Karpas-422 (cell line): ENCODE results near the gene SCN1B. TPM values are rescaled to one million over a fixed set of nuclear protein-coding genes. Genes with fewer than 3 reads are reported as not detected.
"Not testable (repeated sequence)": the region's sequence is repeated elsewhere in the genome, so short reads cannot be mapped to it uniquely, and the experiment has no call there.

Source experiments
- DNase-seq: peaks from one replicate; pipeline ENCODE4 v3.0.0-alpha.2; 2015
- H2AFZ ChIP-seq: fragments of 200-600 bp; sonication (generic); 2 replicates; pipeline ENCODE4 v1.6.1; 2014; ENCODE audit warnings: antibody characterized with exemption, low read length, mixed read lengths
- H3K27ac ChIP-seq: fragments of 200-600 bp; sonication (generic); 2 replicates; pipeline ENCODE4 v1.5.1; 2014; ENCODE audit warnings: mild to moderate bottlenecking, low read length, moderate library complexity
- H3K27me3 ChIP-seq: fragments of 200-600 bp; sonication (generic); 2 replicates; pipeline ENCODE4 v1.6.1; 2014; ENCODE audit warnings: low read length, mixed read lengths
- H3K36me3 ChIP-seq: fragments of 200-600 bp; sonication (generic); 2 replicates; pipeline ENCODE4 v1.6.1; 2014; ENCODE audit warnings: low read length, mixed read lengths; ENCODE audit not compliant: insufficient read depth
- H3K4me1 ChIP-seq: fragments of 200-600 bp; sonication (generic); 2 replicates; pipeline ENCODE4 v1.6.1; 2014; ENCODE audit warnings: mild to moderate bottlenecking, low read length, mixed read lengths
- H3K4me2 ChIP-seq: fragments of 200-600 bp; sonication (generic); 2 replicates; pipeline ENCODE4 v1.6.1; 2014; ENCODE audit warnings: low read length, low read depth, mild to moderate bottlenecking; ENCODE audit not compliant: poor library complexity, severe bottlenecking
- H3K4me3 ChIP-seq: fragments of 200-600 bp; sonication (generic); 2 replicates; pipeline ENCODE4 v1.5.1; 2014; ENCODE audit warnings: mild to moderate bottlenecking, antibody characterized with exemption, low read length, mixed read lengths
- H3K79me2 ChIP-seq: fragments of 200-600 bp; sonication (generic); 2 replicates; pipeline ENCODE4 v1.6.1; 2014; ENCODE audit warnings: mild to moderate bottlenecking, low read length, mixed read lengths
- H3K9ac ChIP-seq: fragments of 200-600 bp; sonication (generic); 2 replicates; pipeline ENCODE4 v1.6.0; 2014; ENCODE audit warnings: low read length
- H3K9me2 ChIP-seq: fragments of 200-600 bp; sonication (generic), shearing (Covaris generic); replicated peaks from 2 replicates; pipeline ENCODE4 v1.6.0; 2014; ENCODE audit warnings: mild to moderate bottlenecking, low read length, moderate library complexity; ENCODE audit not compliant: insufficient read depth
- H3K9me3 ChIP-seq: fragments of 300-700, 200-600 bp; sonication (generic); 2 replicates; pipeline ENCODE4 v1.6.1; 2014; ENCODE audit warnings: low read length, mixed read lengths
- H4K20me1 ChIP-seq: fragments of 200-600 bp; sonication (generic); 2 replicates; pipeline ENCODE4 v1.6.1; 2014; ENCODE audit warnings: mild to moderate bottlenecking, antibody characterized with exemption, low read length, low read depth; ENCODE audit not compliant: insufficient read depth
- total RNA-seq: library from RNA; depleted of rRNA; stranded (reverse); fragments of >200 nt; shearing (Covaris generic); gene quantifications from 2 replicates; pipeline ENCODE4 v1.2.3, GENCODE V29; 2014; ENCODE audit warnings: low replicate concordance

SCN1B gene
- total RNA-seq, 1 experiment from 2014 or later: 0.52 TPM

GRCh38 chr19:35011737-35012682 lies 18.3 kb upstream of the SCN1B start:
- Histone ChIP-seq H3K4me3 (no peak overlapping the region), H3K4me2 (no peak overlapping the region), H3K27me3 (no peaks in the 10 kb centered on the region), H4K20me1 (peaks cover 5% of the 10 kb centered on the region; the same call in 1 of the 2 replicates), H3K79me2 (peaks cover under 1% of the 10 kb centered on the region), H3K27ac (no peak overlapping the region), H3K9ac (no peak overlapping the region), H3K9me2 (no peaks in the 10 kb centered on the region), H2AFZ (no peak overlapping the region), H3K36me3 (peaks cover 18% of the 10 kb centered on the region), H3K9me3 (no peaks in the 10 kb centered on the region), H3K4me1 (no peaks in the 10 kb centered on the region)
- no peak for DNase-seq

DNA sequence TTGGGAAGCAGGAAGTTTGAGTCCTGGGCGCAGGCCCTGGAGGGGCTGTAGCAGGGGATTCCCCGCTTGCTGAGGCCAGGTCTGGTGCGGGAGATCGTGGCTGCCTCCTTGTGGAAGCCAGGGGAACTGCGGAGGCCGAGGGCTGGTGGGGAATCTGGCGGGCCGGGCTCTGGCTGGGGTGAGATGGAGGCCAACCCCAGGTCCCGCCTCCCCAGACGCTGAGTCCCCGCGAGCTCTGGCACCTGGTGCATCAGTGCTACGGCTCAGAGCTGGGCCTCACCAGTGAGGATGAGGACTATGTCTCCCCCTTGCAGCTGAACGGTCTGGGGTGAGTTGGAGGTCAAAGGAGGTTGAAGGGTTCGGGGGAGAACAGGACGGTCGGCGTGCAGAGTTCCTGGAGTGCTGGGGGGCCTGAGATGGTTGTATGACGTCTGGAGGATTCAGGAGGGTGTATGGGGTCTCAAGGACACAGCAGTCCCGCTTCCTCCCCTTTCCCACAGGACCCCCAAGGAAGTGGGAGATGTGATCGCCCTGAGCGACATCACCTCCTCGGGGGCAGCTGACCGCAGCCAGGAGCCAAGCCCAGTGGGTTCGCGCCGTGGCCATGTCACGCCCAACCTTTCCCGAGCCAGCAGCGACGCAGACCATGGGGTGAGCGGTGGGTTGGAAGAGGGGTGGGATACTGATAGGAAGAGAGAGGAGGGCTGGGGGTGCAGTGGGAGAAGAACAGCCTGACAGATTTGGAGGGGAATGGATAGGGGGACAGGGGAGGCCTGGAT lies 17.0 kb upstream of the SCN1B start:
- H3K9me2 ChIP-seq: no peaks in the 10 kb centered on the region
- H3K4me1 ChIP-seq: no peaks in the 10 kb centered on the region
- H3K4me3 ChIP-seq: no peak overlapping the region
- H2AFZ ChIP-seq: no peak overlapping the region
- no peaks in the 10 kb centered on the region for H3K9me3 ChIP-seq
- peaks cover 18% of the 10 kb centered on the region for H3K36me3 ChIP-seq
- no peaks in the 10 kb centered on the region for H3K79me2 ChIP-seq
- H4K20me1 ChIP-seq: peaks cover 5% of the 10 kb centered on the region; the same call in 1 of the 2 replicates
- no peak overlapping the region for H3K9ac ChIP-seq
- H3K4me2 ChIP-seq: no peak overlapping the region
- peak; percentile 82 for DNase-seq
- no peaks in the 10 kb centered on the region for H3K27me3 ChIP-seq
- no peak overlapping the region for H3K27ac ChIP-seq

GRCh38 chr19:35013820-35014754 lies 16.2 kb upstream of the SCN1B start:
- Histone ChIP-seq H3K4me2 (no peak overlapping the region), H3K9me3 (no peaks in the 10 kb centered on the region), H3K79me2 (no peaks in the 10 kb centered on the region), H4K20me1 (peaks cover 5% of the 10 kb centered on the region; the same call in 1 of the 2 replicates), H3K27ac (no peak overlapping the region), H3K36me3 (peaks cover 18% of the 10 kb centered on the region), H3K4me3 (no peak overlapping the region), H3K27me3 (no peaks in the 10 kb centered on the region), H3K9ac (no peak overlapping the region), H2AFZ (no peak overlapping the region), H3K9me2 (no peaks in the 10 kb centered on the region), H3K4me1 (no peaks in the 10 kb centered on the region)
- DNase-seq: no peak

- H3K4me1 ChIP-seq, H3K9ac ChIP-seq, H2AFZ ChIP-seq, H3K79me2 ChIP-seq, DNase-seq, H4K20me1 ChIP-seq, H3K27me3 ChIP-seq, H3K27ac ChIP-seq, H3K9me2 ChIP-seq, H3K4me2 ChIP-seq, H3K4me3 ChIP-seq, H3K9me3 ChIP-seq: not testable (repeated sequence)
- peaks cover 23% of the 10 kb centered on the region for H3K36me3 ChIP-seq
Measured at GRCh38 chr19:35014774-35015173, 15.5 kb upstream of the SCN1B start.

DNA sequence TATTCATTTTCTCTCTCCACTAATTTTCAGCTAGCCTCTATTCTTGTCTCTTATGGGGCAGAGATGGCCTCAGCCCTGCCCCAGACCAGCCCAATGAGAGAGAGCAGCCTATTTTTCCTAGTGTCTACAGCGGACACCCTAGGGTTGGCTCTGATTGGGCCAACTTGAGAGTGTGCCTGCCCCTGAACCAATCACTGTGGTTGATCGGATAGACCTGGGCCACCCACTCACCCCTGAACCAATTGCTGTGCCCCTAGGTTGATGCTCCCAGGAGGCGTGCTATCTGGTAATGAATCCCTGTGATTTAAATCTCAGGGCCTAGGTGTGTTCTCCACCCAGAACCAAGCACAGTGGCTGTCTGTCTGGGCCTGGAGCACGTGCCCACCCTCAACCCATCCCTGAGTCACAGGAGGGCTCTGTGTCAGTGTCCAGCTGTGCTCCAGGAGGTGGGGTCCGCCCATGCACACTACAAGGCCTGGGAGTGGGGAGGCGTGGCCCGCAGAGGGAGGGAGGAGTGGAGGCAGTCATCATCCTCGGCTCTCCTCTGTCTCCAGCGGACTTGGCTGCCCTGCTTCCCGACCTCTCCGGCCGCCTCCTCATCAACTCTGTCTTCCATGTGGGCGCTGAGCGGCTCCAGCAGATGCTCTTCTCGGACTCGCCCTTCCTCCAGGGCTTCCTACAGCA lies 14.9 kb upstream of the SCN1B start:
- no peaks in the 10 kb centered on the region for H3K9me3 ChIP-seq
- peaks cover 23% of the 10 kb centered on the region for H3K36me3 ChIP-seq
- H3K9me2 ChIP-seq: no peaks in the 10 kb centered on the region
- H3K4me1 ChIP-seq: no peaks in the 10 kb centered on the region
- no peak for DNase-seq
- H3K4me3 ChIP-seq: no peak overlapping the region
- 0 out of 2 replicates have a peak, but pooled peaks cover 2% of the 10 kb centered on the region for H4K20me1 ChIP-seq
- H3K79me2 ChIP-seq: no peaks in the 10 kb centered on the region
- H2AFZ ChIP-seq: no peak overlapping the region
- no peak overlapping the region for H3K4me2 ChIP-seq
- no peak overlapping the region for H3K9ac ChIP-seq
- H3K27me3 ChIP-seq: no peaks in the 10 kb centered on the region
- H3K27ac ChIP-seq: no peak overlapping the region

DNA sequence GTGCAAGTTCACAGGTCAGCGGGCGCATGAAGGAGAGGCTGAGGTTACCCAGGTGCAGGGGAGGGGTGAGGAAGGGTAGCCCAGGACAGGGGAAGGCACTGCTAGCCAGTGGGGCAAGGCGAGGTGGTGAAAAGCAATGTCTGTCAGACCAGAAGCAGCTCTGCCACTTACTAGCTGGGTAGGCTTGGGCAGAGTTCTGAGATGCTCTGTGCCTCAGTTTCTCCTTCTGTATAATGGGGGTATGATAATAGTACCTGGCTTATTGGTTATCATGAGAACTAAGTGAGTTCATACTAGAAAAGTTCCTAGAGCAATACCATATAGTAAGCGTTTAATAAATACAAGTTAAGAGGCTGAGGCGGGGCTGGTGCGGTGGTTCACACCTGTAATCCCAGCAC lies 14.3 kb upstream of the SCN1B start:
- Histone ChIP-seq H3K9me2 (no peaks in the 10 kb centered on the region), H3K27me3 (no peaks in the 10 kb centered on the region), H3K36me3 (peaks cover 20% of the 10 kb centered on the region), H3K9ac (no peak overlapping the region), H2AFZ (no peak overlapping the region), H3K4me1 (no peaks in the 10 kb centered on the region), H3K79me2 (no peaks in the 10 kb centered on the region), H3K9me3 (no peaks in the 10 kb centered on the region), H4K20me1 (0 out of 2 replicates have a peak, but pooled peaks cover 2% of the 10 kb centered on the region), H3K27ac (no peak overlapping the region), H3K4me2 (no peak overlapping the region), H3K4me3 (no peak overlapping the region)
- DNase-seq: no peak

DNA sequence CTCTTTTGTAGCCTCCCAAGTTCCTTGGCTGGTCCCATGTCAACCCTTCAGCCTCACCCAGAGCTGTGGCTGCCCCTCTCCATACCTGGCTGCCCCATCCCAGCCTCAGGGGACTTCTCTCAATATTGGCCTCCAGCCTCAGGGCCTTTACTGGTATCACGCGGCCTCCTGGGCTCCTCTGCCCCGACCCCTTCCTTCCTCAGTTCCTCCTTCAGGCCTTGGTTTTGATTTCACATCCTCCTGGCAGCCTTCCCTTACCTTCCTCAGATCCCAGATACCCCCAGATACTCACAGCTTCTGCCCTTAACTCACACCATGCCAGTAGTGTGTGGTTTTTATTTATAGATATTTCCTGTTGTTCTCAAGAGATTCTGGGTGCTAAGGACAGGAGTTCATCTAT lies 12.8 kb upstream of the SCN1B start:
- Histone ChIP-seq H2AFZ (no peak overlapping the region), H3K4me2 (no peak overlapping the region), H3K36me3 (peaks cover 15% of the 10 kb centered on the region), H3K27me3 (no peaks in the 10 kb centered on the region), H3K9ac (no peak overlapping the region), H3K4me1 (no peaks in the 10 kb centered on the region), H3K27ac (no peak overlapping the region), H3K79me2 (no peaks in the 10 kb centered on the region), H3K9me3 (no peaks in the 10 kb centered on the region), H3K9me2 (no peaks in the 10 kb centered on the region), H4K20me1 (0 out of 2 replicates have a peak, but pooled peaks cover 2% of the 10 kb centered on the region), H3K4me3 (no peak overlapping the region)
- DNase-seq: no peak
